ENCODE results near the gene LRRK1.
A peak's percentile ranks its signal among the peaks of the same experiment; 100 is the strongest.

LRRK1 gene

DNA sequence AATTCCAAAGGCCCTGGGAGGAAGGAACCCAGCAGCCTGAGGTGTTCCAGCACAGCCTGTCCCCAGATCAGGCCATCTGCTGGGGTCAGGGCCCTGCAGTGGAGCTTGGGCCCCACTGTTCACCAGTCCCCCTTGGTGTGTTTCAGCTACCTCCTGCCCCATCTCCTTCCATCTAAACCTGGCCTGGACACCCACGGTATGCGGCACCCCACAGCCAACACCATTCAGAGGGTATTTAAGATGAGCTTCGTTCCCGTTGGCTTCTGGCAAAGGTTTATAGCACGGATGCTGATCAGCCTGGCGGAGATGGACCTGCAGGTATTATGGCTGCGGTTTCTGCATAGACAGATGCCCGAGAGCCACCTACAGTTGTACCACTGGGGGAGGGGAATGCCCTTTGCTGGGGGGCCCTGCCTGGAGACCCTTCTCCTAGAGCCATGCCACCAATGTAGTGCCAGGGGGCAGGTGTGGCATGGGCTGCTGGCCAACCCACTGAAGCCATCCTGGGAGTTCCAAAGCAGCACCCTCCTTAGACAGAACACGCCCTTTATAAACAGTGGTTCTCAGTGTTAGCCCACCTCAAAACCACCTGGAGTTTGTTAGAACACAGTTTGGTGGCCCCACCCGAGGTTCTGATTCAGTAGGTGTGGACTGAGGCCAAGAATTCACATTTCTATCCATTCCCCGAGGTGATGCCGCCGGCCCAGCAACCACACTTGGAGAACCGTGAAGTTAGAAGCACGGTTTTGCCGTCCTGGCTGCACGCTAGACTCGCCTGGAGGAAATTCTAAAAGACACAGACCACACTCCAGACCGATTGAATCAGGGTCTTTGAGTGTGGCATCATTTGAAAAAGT, 126.9 kb downstream of the LRRK1 start:
- peak; percentile 4 to 7 for DNase-seq

GRCh38 chr15:101046826-101047225, 127.7 kb downstream of the LRRK1 start:
- peak in 1 of 2 experiments; percentile 10 for DNase-seq

- DNase-seq, result peak in 1 of 2 experiments; percentile 2
Measured at GRCh38 chr15:101047301-101047781, 128.2 kb downstream of the LRRK1 start.

- DNase-seq, result no peak
Measured at GRCh38 chr15:101048176-101048575, 129.0 kb downstream of the LRRK1 start.

DNA sequence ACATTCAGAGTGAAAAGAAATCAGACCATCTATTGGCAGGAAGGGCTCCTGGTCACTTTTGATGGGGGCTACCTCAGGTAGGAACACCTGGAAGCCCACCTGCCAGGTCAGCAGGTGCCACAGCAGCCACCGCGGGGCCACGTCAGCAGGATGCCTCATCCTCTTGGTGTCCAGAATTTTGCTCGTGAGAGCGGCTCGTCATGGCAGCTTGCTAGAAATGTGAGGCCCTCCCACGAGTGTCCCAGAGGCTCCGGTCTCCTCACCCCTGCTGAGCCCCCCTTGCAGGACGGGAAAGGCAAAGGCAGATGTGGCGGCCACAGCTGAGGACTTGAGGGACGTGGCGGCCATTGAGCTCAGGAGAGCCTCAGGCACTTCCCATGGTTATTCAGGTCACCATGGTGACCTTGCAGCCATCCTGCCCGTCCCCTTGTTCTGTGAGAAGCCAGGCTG, 129.4 kb downstream of the LRRK1 start:
- DNase-seq, result peak; percentile 1 to 15

DNA sequence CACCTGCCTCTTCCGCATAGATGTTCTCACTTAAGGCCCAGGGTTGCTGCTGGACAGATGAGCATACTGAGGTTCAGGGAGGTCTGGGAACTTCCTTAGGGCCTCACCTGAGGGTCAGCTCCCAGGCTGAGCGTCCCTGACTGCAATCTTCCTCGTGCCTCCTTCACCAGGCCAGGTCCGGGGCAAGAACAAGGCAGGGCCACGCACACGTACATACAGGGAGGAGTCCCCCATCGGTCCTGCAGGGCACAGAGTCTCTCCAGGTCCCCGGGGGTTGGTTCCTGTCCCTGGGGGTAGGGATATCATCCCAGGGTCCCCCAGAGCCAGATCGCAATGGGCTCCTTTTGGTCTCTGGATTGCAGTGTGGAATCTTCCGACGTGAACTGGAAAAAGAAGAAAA, 130.1 kb downstream of the LRRK1 start:
- DNase-seq, result peak; percentile 2 to 3

- DNase-seq, result peak in 1 of 2 experiments; percentile 1
Measured at GRCh38 chr15:101049856-101050622, 130.9 kb downstream of the LRRK1 start.

DNA sequence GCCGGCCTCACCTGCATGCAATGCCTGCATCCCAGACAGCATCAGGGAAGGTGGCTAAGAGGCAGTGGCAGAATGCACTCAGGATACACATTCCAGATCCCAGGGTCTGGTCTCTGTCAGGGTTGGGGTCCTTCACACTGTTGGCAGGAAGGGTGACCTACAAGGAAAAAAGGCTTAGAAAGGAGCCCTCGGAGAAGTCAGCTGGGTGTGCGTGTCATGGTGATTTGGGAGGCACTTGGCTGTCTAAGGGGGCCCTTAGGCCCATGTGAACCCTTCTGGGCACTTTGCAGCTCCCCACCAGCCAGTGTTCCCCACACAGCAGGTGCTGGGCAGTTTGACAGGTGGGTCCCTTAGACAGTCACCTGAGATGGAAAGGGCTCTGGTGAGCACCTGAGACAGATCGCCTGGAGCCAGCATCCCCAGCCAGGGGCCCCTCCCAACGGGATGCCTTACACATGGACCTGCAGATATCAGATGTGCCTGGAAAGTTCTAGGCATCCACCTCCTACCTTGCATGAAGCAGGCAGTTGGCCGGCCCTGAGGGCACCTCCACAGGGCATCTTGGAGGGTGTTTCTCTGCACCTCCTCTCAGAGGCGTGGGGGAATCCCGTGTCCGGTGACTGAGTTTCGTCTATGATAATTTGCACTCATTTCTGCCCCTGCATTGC, 131.6 kb downstream of the LRRK1 start:
- peak in 1 of 2 experiments; percentile 9 for DNase-seq

- DNase-seq, result peak in 1 of 2 experiments; percentile 4
Measured at GRCh38 chr15:101051291-101052030, 132.3 kb downstream of the LRRK1 start.

DNA sequence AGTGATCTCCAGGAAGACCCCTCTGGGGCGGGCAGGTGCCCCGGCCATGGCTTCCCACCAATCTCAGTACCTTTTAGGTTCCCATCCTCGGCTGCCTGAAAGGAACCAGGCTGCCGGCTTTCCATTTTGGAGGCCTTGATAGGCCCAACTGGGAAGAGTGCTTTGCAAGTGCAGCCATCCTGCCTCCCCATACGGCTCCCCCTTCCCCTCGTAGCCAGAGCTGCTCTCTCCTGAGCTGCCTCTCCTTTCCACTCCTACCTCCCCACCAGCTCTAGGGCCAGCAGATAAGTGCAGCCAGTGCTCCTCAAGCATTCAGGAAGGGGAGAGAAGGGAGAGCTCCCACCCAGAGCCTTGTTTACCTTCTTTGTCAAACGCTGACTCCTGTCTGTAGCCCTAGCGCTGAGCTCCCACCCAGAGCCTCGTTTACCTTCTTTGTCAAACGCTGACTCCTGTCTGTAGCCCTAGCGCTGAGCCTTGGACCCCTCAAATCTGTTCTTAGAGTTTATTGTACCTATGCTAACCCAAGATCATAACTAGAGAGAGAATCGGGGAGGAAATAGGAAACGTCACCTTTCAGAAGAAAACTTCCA, 133.0 kb downstream of the LRRK1 start:
- DNase-seq, result peak in 1 of 2 experiments; percentile 7

DNA sequence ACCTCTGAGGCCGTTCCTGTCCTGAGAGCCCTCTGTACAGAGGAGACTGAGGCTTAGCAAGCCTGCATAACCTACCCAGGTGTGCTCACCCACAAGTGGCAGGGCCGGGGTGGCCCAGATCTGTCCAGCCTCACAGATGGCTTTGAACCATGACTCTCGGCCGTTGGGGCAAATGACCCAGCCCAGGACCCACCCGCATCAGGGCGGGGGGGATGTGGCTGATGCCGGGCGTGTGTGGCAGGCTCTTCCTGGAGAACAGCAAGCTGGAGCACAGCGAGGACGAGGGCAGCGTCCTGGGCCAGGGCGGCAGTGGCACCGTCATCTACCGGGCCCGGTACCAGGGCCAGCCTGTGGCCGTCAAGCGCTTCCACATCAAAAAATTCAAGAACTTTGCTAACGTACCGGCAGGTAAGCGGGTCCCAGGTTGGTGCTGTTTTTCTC, 133.5 kb downstream of the LRRK1 start:
- DNase-seq, result peak in 1 of 2 experiments; percentile 5

- no peak for DNase-seq
Measured at GRCh38 chr15:101053261-101053660, 134.1 kb downstream of the LRRK1 start.

GRCh38 chr15:101054116-101054515, 135.0 kb downstream of the LRRK1 start:
- DNase-seq, result no peak

GRCh38 chr15:101054991-101055390, 135.8 kb downstream of the LRRK1 start:
- peak in 1 of 2 experiments; percentile 1 for DNase-seq

DNA sequence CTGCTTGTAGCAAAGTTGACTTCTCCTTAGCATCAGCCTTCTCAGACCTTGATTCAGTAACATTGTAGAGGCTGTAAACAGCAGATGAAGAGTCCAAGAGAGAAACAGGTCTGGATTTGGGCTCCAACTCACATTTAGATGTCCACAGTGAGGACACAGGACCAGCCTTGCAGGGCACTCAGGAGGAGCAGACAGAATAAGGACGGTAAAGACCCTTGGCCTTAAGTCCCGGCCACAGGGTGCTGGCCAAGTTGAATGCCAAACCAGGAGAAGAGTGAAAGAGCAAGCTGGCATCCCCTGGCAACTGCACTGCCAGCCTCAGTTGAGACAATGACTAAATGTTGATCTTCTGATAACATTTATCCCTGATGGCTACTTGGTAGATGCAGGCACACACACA, 136.3 kb downstream of the LRRK1 start:
- DNase-seq, result peak in 1 of 2 experiments; percentile 11

- DNase-seq, result peak in 1 of 2 experiments; percentile 5
Measured at GRCh38 chr15:101056366-101057334, 137.5 kb downstream of the LRRK1 start.

DNA sequence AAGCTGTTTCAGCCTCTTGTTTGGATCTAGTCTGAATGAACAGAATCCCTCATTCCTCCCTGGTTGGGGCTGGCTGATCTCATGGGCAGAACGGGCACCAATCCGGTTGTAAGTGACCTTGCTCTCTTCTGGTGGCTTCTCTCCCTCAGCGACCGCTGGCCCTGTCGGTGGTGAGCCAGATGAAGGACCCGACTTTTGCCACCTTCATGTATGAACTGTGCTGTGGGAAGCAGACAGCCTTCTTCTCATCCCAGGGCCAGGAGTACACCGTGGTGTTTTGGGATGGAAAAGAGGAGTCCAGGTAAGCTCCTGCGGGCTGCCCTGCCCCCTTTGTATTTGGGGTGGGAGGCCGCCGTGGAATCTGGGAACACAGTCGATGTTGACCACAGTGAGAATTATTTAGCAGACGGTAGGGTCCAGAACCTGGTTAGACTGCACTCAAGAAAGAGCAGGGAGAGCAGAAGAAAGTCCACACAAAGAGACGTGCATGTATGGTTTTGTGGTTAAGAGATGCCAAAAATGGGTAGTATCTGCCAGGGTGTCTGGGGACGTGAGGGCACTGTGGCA, 138.8 kb downstream of the LRRK1 start:
- peak in 1 of 2 experiments; percentile 4 for DNase-seq

- no peak for DNase-seq
Measured at GRCh38 chr15:101058735-101059134, 139.6 kb downstream of the LRRK1 start.

GRCh38 chr15:101059381-101060341, 140.5 kb downstream of the LRRK1 start:
- peak in 1 of 2 experiments; percentile 11 for DNase-seq

Measured in activated T-cell treated with anti-CD3 and anti-CD28 coated beads, Interleukin-2, amount 50 U/mL, for 48 hours (primary cell).